Mucosa of descending colon (tissue), 3 donors: ENCODE data around the gene SLC27A2. TPM values are rescaled to one million over a fixed set of nuclear protein-coding genes. Genes with fewer than 3 reads are reported as not detected.

Experiments
- ATAC-seq: fragments of 200-7000 bp; cut with Tn5 transposase; one replicate; pipeline ENCODE4 v1.9.1; 2020; ENCODE audit warnings: mild to moderate bottlenecking, moderate library complexity
- DNase-seq, 3 donors: peaks; one replicate each; pipeline ENCODE4 v3.0.0-alpha.2; 2020
- H3K36me3 ChIP-seq: fragments of 200-600 bp; one replicate; pipeline ENCODE4 v1.8.0; 2021; ENCODE audit warnings: low read depth, mild to moderate bottlenecking
- H3K4me1 ChIP-seq: fragments of 200-600 bp; one replicate; pipeline ENCODE4 v1.8.0; 2021; ENCODE audit warnings: low read depth, mild to moderate bottlenecking
- H3K4me3 ChIP-seq: fragments of 200-600 bp; one replicate; pipeline ENCODE4 v1.8.0; 2021; ENCODE audit warnings: mild to moderate bottlenecking
- H3K9me3 ChIP-seq: fragments of 200-600 bp; one replicate; pipeline ENCODE4 v1.8.0; 2021; ENCODE audit warnings: mild to moderate bottlenecking
- CTCF ChIP-seq: fragments of 200-600 bp; IDR thresholded peaks from one replicate; pipeline ENCODE4 v1.8.0; 2022; ENCODE audit warnings: antibody characterized with exemption, mild to moderate bottlenecking
- intact Hi-C, 2 donors: fragments of 100-400 bp; cut with DNase I in 1 of 2; cut with micrococcal nuclease in 1 of 2; formaldehyde crosslinking; loops; one replicate each; pipeline versions ENCODE4 v1.11.0 to v1.11.1; 2022; cut with DNase I, micrococcal nuclease
- total RNA-seq, 3 donors: library from RNA; stranded (reverse); fragmentation: NEBNext Ultra II Directional in 2 of 3; extraction: Animal tissue kit (Norgen Biotek cat#: 25700) in 2 of 3; gene quantifications; one replicate each; pipeline versions ENCODE4 v1.2.1 to v1.2.4, GENCODE V29; 2021 to 2023
- donor health status: DM: no; HTN: no; CAD: no; lungs with moderate emphysema.
- donor health status: DM: no; HTN: no; CAD: no.
- donor health status: DM: no; HTN: yes; CAD: no.

Gene SLC27A2
- total RNA-seq, 3 donors from 2014 or later: 14.8 to 27.9 (median 27.8) TPM

- H3K36me3 ChIP-seq: no peaks in the 10 kb centered on the region
- H3K4me1 ChIP-seq: no peaks in the 10 kb centered on the region
- no peak for TF ChIP-seq CTCF
- no peak for DNase-seq
- no peak overlapping the region for H3K4me3 ChIP-seq
- no peak for ATAC-seq
- no peaks in the 10 kb centered on the region for H3K9me3 ChIP-seq
- intact Hi-C loops: no loop called here
Observed at GRCh38 chr15:50248994-50249582, 67.1 kb downstream of the SLC27A2 start.

- DNase-seq (no peak), ATAC-seq (no peak)
- H3K4me3 ChIP-seq: no peak overlapping the region
- no peaks in the 10 kb centered on the region for H3K9me3 ChIP-seq
- no peaks in the 10 kb centered on the region for H3K36me3 ChIP-seq
- no peaks in the 10 kb centered on the region for H3K4me1 ChIP-seq
- TF ChIP-seq CTCF: no peak
- intact Hi-C loops: no loop called here
Observed at GRCh38 chr15:50249704-50250103, 67.7 kb downstream of the SLC27A2 start.

DNA sequence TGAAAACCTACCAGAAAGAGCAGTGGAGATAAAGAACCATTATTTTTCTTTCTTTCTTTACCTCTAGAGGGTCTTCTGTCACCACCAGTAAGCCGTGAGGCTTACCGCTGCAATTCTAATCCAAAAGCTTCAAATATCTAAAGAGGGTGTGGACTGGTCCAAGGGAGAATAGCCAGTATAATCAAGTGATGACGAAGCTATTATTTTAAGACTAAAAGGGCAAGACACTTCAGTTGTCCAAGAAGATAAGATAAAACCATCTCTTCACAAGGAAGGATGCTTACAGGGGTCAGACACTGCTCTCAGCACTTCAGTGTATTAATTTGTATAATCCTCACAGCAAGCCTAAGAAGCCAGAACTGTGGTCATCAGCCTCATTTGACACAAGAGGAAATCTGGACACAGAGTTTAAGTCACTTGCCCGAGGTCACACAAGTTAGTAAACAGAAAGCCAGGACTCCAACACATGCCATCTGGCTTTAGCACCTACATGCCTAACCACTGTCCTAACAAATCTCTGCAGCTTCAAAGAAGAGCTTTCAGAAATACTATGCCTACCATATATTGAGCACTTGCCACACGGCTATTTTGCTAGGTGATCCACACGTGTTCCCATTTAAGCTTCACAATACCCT, 68.9 kb downstream of the SLC27A2 start:
- no peaks in the 10 kb centered on the region for H3K4me1 ChIP-seq
- H3K9me3 ChIP-seq: no peaks in the 10 kb centered on the region
- TF ChIP-seq CTCF: no peak
- no peak for ATAC-seq
- H3K36me3 ChIP-seq: no peaks in the 10 kb centered on the region
- no peak overlapping the region for H3K4me3 ChIP-seq
- intact Hi-C loops: no loop called here
- DNase-seq: no peak

DNA sequence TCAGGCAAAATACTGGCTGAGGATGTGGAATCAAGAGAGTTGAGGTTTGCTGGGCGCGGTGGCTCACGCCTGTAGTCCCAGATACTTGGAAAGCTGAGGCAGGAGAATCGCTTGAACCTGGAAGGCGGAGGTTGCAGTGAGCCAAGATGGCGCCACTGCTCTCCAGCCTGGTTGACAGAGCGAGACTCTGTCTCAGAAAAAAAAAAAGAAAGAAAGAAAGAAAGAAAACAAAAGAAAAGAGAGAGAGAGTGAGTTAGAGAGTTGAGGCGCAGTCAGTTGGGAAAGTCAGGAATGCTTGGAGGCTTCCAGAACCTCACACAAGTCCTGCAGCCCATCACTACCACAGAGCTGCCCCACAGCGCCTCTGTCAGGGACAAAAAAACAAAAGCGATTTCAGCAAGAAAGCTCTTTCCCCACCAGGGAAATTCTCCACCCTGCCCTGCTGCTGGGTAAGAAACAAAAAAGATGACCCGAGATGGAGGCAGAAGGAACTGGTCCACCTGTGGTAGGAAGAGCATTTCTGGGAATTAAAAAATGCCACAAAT, 69.7 kb downstream of the SLC27A2 start:
- no peak for DNase-seq
- intact Hi-C loops: no loop called here
- no peaks in the 10 kb centered on the region for H3K9me3 ChIP-seq
- no peak for ATAC-seq
- H3K4me3 ChIP-seq: no peak overlapping the region
- TF ChIP-seq CTCF: no peak
- no peaks in the 10 kb centered on the region for H3K36me3 ChIP-seq
- H3K4me1 ChIP-seq: no peaks in the 10 kb centered on the region

GRCh38 chr15:50252556-50252955, 70.6 kb downstream of the SLC27A2 start:
- DNase-seq: no peak
- no peak for ATAC-seq
- Histone ChIP-seq H3K4me3 (no peak overlapping the region), H3K9me3 (no peaks in the 10 kb centered on the region), H3K4me1 (no peaks in the 10 kb centered on the region), H3K36me3 (no peaks in the 10 kb centered on the region)
- no peak for TF ChIP-seq CTCF
- intact Hi-C loops: no loop called here
